ENCODE results near the gene TPT1.
"Not testable (repeated sequence)": the region's sequence is repeated elsewhere in the genome, so short reads cannot be mapped to it uniquely, and the experiment has no call there.

Gene TPT1

GRCh38 chr13:45381196-45381595, 40.2 kb upstream of the TPT1 start:
- TF ChIP-seq CTCF (conservative IDR thresholded peaks at IDR 0.05; ENCODE audit: low read length): no peak
- TF ChIP-seq EZH2phosphoT487 (IDR thresholded peaks at IDR 0.05; ENCODE audit: borderline replicate concordance): no peak
- Histone ChIP-seq H3K79me2 (ENCODE audit: insufficient read depth, low read length) (no peaks in the 10 kb centered on the region), H3K9me3 (ENCODE audit: insufficient read depth, low read depth, low read length) (no peaks in the 10 kb centered on the region), H3K4me2 (ENCODE audit: low read depth, low read length, poor library complexity, severe bottlenecking) (no peak overlapping the region), H3K27me3 (ENCODE audit: insufficient read depth, low read length, poor library complexity, severe bottlenecking) (no peaks in the 10 kb centered on the region), H3K4me1 (ENCODE audit: insufficient read depth, low read length, poor library complexity, severe bottlenecking) (no peaks in the 10 kb centered on the region), H4K20me1 (ENCODE audit: insufficient read depth, low read length, poor library complexity, severe bottlenecking) (no peaks in the 10 kb centered on the region), H3K36me3 (ENCODE audit: insufficient read depth, low read length) (no peaks in the 10 kb centered on the region), H3F3A (ENCODE audit: low read depth) (no peaks in the 10 kb centered on the region), H2AFZ (ENCODE audit: low read length) (no peak overlapping the region), H3K9ac (ENCODE audit: low read depth, low read length, poor library complexity, severe bottlenecking) (no peak overlapping the region), H3K9me2 (replicated peaks; ENCODE audit: low read depth, low read length) (no peaks in the 10 kb centered on the region), H3K4me3 (ENCODE audit: low read length, poor library complexity, severe bottlenecking) (no peak overlapping the region)

- not testable (repeated sequence) for H3K27me3 ChIP-seq (ENCODE audit: insufficient read depth, low read length, poor library complexity, severe bottlenecking); H4K20me1 ChIP-seq (ENCODE audit: insufficient read depth, low read length, poor library complexity, severe bottlenecking); H2AFZ ChIP-seq (ENCODE audit: low read length); H3K9me2 ChIP-seq (replicated peaks; ENCODE audit: low read depth, low read length); H3K4me2 ChIP-seq (ENCODE audit: low read depth, low read length, poor library complexity, severe bottlenecking); H3K79me2 ChIP-seq (ENCODE audit: insufficient read depth, low read length); H3F3A ChIP-seq (ENCODE audit: low read depth); H3K9ac ChIP-seq (ENCODE audit: low read depth, low read length, poor library complexity, severe bottlenecking); H3K4me3 ChIP-seq (ENCODE audit: low read length, poor library complexity, severe bottlenecking); H3K9me3 ChIP-seq (ENCODE audit: insufficient read depth, low read depth, low read length); H3K4me1 ChIP-seq (ENCODE audit: insufficient read depth, low read length, poor library complexity, severe bottlenecking); H3K36me3 ChIP-seq (ENCODE audit: insufficient read depth, low read length)
Measured at GRCh38 chr13:45380708-45381107, 39.7 kb upstream of the TPT1 start.

DNA sequence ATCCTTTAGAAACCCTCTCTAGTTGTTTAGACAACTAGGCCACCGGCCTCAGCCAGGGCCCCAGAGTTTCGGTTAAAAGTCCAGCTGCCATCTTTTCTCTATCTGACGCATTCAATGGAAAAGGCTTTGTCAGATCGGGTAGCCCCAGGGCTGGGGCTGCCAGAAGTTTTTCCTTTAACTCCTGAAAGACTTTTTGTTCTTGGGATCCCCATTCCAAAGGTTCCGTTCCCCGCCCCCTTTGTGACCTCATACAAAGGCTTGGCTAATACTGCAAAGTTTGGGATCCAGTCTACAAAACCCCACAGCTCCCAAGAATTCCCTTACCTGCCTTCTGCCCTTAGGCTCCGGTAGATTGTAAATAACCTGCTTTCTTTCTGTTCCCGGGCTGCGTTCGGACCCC, 38.5 kb upstream of the TPT1 start:
- H3K9me2 ChIP-seq (replicated peaks; ENCODE audit: low read depth, low read length); H3K4me3 ChIP-seq (ENCODE audit: low read length, poor library complexity, severe bottlenecking): not testable (repeated sequence)

DNA sequence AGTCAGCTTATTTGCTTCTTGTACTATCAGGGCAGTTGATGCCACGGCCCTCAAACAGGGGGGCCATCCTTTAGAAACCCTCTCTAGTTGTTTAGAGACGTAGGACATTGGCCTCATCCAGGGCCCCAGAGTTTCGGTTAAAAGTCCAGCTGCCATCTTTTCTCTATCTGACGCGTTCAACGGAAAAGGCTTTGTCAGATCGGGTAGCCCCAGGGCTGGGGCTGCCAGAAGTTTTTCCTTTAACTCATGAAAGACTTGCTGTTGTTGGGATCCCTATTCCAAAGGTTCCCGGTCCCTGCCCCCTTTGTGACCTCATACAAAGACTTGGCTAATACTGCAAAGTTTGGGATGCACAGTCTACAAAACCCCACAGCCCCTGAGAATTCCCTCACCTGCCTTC, 37.8 kb upstream of the TPT1 start:
- not testable (repeated sequence) for H2AFZ ChIP-seq (ENCODE audit: low read length); H3K27me3 ChIP-seq (ENCODE audit: insufficient read depth, low read length, poor library complexity, severe bottlenecking); H3K4me2 ChIP-seq (ENCODE audit: low read depth, low read length, poor library complexity, severe bottlenecking); H3K4me1 ChIP-seq (ENCODE audit: insufficient read depth, low read length, poor library complexity, severe bottlenecking); H4K20me1 ChIP-seq (ENCODE audit: insufficient read depth, low read length, poor library complexity, severe bottlenecking); H3K9me2 ChIP-seq (replicated peaks; ENCODE audit: low read depth, low read length); H3K79me2 ChIP-seq (ENCODE audit: insufficient read depth, low read length); H3K9ac ChIP-seq (ENCODE audit: low read depth, low read length, poor library complexity, severe bottlenecking); H3K4me3 ChIP-seq (ENCODE audit: low read length, poor library complexity, severe bottlenecking); H3K36me3 ChIP-seq (ENCODE audit: insufficient read depth, low read length); H3F3A ChIP-seq (ENCODE audit: low read depth); H3K9me3 ChIP-seq (ENCODE audit: insufficient read depth, low read depth, low read length)

More for the DNA sequence above, 38.5 kb upstream of the TPT1 start:
- not testable (repeated sequence) for H2AFZ ChIP-seq (ENCODE audit: low read length); H3K4me1 ChIP-seq (ENCODE audit: insufficient read depth, low read length, poor library complexity, severe bottlenecking); H3K27me3 ChIP-seq (ENCODE audit: insufficient read depth, low read length, poor library complexity, severe bottlenecking); H3K36me3 ChIP-seq (ENCODE audit: insufficient read depth, low read length); H4K20me1 ChIP-seq (ENCODE audit: insufficient read depth, low read length, poor library complexity, severe bottlenecking); H3K9me3 ChIP-seq (ENCODE audit: insufficient read depth, low read depth, low read length); H3F3A ChIP-seq (ENCODE audit: low read depth); H3K9ac ChIP-seq (ENCODE audit: low read depth, low read length, poor library complexity, severe bottlenecking); H3K79me2 ChIP-seq (ENCODE audit: insufficient read depth, low read length); H3K4me2 ChIP-seq (ENCODE audit: low read depth, low read length, poor library complexity, severe bottlenecking)

DNA sequence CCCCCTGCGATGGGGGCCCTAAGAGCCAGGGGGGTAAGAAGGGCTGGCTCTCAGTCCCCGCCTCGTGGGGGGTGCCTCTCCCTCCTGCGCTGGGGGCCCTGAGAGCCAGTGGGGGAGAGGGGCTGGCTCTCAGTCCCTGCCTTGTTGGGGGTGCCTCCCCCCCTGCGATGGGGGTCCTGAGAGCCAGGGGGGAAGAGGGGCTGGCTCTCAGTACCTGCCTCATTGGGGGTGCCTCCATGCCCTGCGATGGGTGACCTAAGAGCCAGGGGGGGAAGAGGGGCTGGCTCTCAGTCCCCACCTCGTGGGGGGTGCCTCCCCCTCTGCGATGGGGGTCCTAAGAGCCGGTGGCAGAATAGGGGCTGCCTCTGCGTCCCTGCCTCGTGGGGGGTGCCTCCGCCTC, 36.3 kb upstream of the TPT1 start:
- H3K27me3 ChIP-seq (ENCODE audit: insufficient read depth, low read length, poor library complexity, severe bottlenecking); H3K4me3 ChIP-seq (ENCODE audit: low read length, poor library complexity, severe bottlenecking); H3K9me2 ChIP-seq (replicated peaks; ENCODE audit: low read depth, low read length); H3F3A ChIP-seq (ENCODE audit: low read depth); H3K36me3 ChIP-seq (ENCODE audit: insufficient read depth, low read length); H2AFZ ChIP-seq (ENCODE audit: low read length); H3K4me2 ChIP-seq (ENCODE audit: low read depth, low read length, poor library complexity, severe bottlenecking); H3K4me1 ChIP-seq (ENCODE audit: insufficient read depth, low read length, poor library complexity, severe bottlenecking); H3K9ac ChIP-seq (ENCODE audit: low read depth, low read length, poor library complexity, severe bottlenecking); H4K20me1 ChIP-seq (ENCODE audit: insufficient read depth, low read length, poor library complexity, severe bottlenecking); H3K9me3 ChIP-seq (ENCODE audit: insufficient read depth, low read depth, low read length); H3K79me2 ChIP-seq (ENCODE audit: insufficient read depth, low read length): not testable (repeated sequence)

GRCh38 chr13:45376651-45377050, 35.7 kb upstream of the TPT1 start:
- not testable (repeated sequence) for H3K9me3 ChIP-seq (ENCODE audit: insufficient read depth, low read depth, low read length); H3F3A ChIP-seq (ENCODE audit: low read depth); H3K4me3 ChIP-seq (ENCODE audit: low read length, poor library complexity, severe bottlenecking); H3K4me1 ChIP-seq (ENCODE audit: insufficient read depth, low read length, poor library complexity, severe bottlenecking); H3K79me2 ChIP-seq (ENCODE audit: insufficient read depth, low read length); H3K36me3 ChIP-seq (ENCODE audit: insufficient read depth, low read length); H4K20me1 ChIP-seq (ENCODE audit: insufficient read depth, low read length, poor library complexity, severe bottlenecking); H3K9ac ChIP-seq (ENCODE audit: low read depth, low read length, poor library complexity, severe bottlenecking); H2AFZ ChIP-seq (ENCODE audit: low read length); H3K27me3 ChIP-seq (ENCODE audit: insufficient read depth, low read length, poor library complexity, severe bottlenecking); H3K4me2 ChIP-seq (ENCODE audit: low read depth, low read length, poor library complexity, severe bottlenecking); H3K9me2 ChIP-seq (replicated peaks; ENCODE audit: low read depth, low read length)

Data from Loucy (cell line).